ENCODE data around the gene CD200R1. TPM values are rescaled to one million over a fixed set of nuclear protein-coding genes. Genes with fewer than 3 reads are reported as not detected.
A peak's percentile ranks its signal among the peaks of the same experiment; 100 is the strongest.

CD200R1 gene
- polyA plus RNA-seq, 4 donors: 0.27 to 1.3 (median 0.48) TPM; not detected in 1

GRCh38 chr3:112982710-112983109 is 7.8 kb upstream of the CD200R1 start:
- 17 to 21% (median 18%) methylated on average over 1 of the region's 1 CpG for WGBS, 3 donors

DNA sequence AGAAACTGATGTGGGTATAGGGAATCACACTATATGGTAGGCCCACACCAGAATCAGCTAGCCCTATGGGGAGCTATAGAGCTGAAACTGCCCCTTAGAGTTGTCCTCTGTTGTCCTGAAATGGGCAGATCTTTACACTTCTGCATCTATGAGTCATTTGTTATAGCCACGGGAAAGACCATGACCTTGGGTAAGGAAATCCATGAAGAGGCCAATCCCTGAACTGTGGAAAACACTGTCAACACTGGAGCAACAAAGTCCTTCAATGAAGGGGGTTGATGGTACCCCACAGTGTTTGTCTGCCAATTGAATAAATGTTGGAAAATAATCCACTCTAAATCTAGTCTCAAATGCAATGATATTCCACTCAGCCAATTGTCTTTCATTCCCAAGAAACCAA is 5.2 kb upstream of the CD200R1 start:
- WGBS, 3 donors: 0 to 28% (median 25%) methylated on average over 1 of the region's 1 CpG

More at GRCh38 chr3:112982710-112983109, 7.8 kb upstream of the CD200R1 start:
- Histone ChIP-seq H3K27me3 (ENCODE audit: control insufficient read depth in 3 of 3, insufficient read depth in 3 of 3, low read length in 3 of 3) (no peaks in the 10 kb centered on the region), H3K9me3 (ENCODE audit: control insufficient read depth in 2 of 2, insufficient read depth in 1 of 2, low read depth in 1 of 2, low read length in 1 of 2) (no peaks in the 10 kb centered on the region), H3K27ac (ENCODE audit: low read depth in 1 of 3, low read length in 2 of 3) (no peak overlapping the region), H3K4me1 (ENCODE audit: control insufficient read depth in 3 of 3, insufficient read depth in 2 of 3, low read depth in 1 of 3, low read length in 2 of 3) (peaks cover 0 to 2% (median 0%) of the 10 kb centered on the region in 3 donors), H3K36me3 (ENCODE audit: control insufficient read depth in 3 of 3, insufficient read depth in 2 of 3, low read depth in 1 of 3, low read length in 3 of 3) (no peaks in the 10 kb centered on the region), H3K4me3 (ENCODE audit: low read depth in 1 of 3, low read length in 3 of 3) (no peak overlapping the region)
- DNase-seq: no peak
- no peak for FAIRE-seq

GRCh38 chr3:112979244-112979832 is 4.4 kb upstream of the CD200R1 start:
- 77 to 86% (median 81%) methylated on average over 1 of the region's 1 CpG for WGBS, 3 donors
- no peaks in the 10 kb centered on the region for H3K4me1 ChIP-seq (ENCODE audit: control insufficient read depth in 3 of 3, insufficient read depth in 2 of 3, low read depth in 1 of 3, low read length in 2 of 3)
- no peak overlapping the region for H3K4me3 ChIP-seq (ENCODE audit: low read depth in 1 of 3, low read length in 3 of 3)
- no peaks in the 10 kb centered on the region for H3K36me3 ChIP-seq (ENCODE audit: control insufficient read depth in 3 of 3, insufficient read depth in 2 of 3, low read depth in 1 of 3, low read length in 3 of 3)
- no peaks in the 10 kb centered on the region for H3K27me3 ChIP-seq (ENCODE audit: control insufficient read depth in 3 of 3, insufficient read depth in 3 of 3, low read length in 3 of 3)
- H3K27ac ChIP-seq (ENCODE audit: low read depth in 1 of 3, low read length in 2 of 3): no peak overlapping the region
- peak; percentile 49 for FAIRE-seq
- DNase-seq: peak; percentile 36 to 45
- no peaks in the 10 kb centered on the region for H3K9me3 ChIP-seq (ENCODE audit: control insufficient read depth in 2 of 2, insufficient read depth in 1 of 2, low read depth in 1 of 2, low read length in 1 of 2)

More for the DNA sequence above, 5.2 kb upstream of the CD200R1 start:
- Histone ChIP-seq H3K9me3 (ENCODE audit: control insufficient read depth in 2 of 2, insufficient read depth in 1 of 2, low read depth in 1 of 2, low read length in 1 of 2) (no peaks in the 10 kb centered on the region), H3K4me3 (ENCODE audit: low read depth in 1 of 3, low read length in 3 of 3) (no peak overlapping the region), H3K27ac (ENCODE audit: low read depth in 1 of 3, low read length in 2 of 3) (no peak overlapping the region), H3K27me3 (ENCODE audit: control insufficient read depth in 3 of 3, insufficient read depth in 3 of 3, low read length in 3 of 3) (no peaks in the 10 kb centered on the region), H3K4me1 (ENCODE audit: control insufficient read depth in 3 of 3, insufficient read depth in 2 of 3, low read depth in 1 of 3, low read length in 2 of 3) (no peaks in the 10 kb centered on the region), H3K36me3 (ENCODE audit: control insufficient read depth in 3 of 3, insufficient read depth in 2 of 3, low read depth in 1 of 3, low read length in 3 of 3) (no peaks in the 10 kb centered on the region)
- no peak for FAIRE-seq
- DNase-seq: no peak

GRCh38 chr3:112976953-112977352 is 2.0 kb upstream of the CD200R1 start:
- no peaks in the 10 kb centered on the region for H3K9me3 ChIP-seq (ENCODE audit: control insufficient read depth in 2 of 2, insufficient read depth in 1 of 2, low read depth in 1 of 2, low read length in 1 of 2)
- H3K36me3 ChIP-seq (ENCODE audit: control insufficient read depth in 3 of 3, insufficient read depth in 2 of 3, low read depth in 1 of 3, low read length in 3 of 3): no peaks in the 10 kb centered on the region
- 66 to 83% (median 72%) methylated on average over 2 of the region's 2 CpGs for WGBS, 3 donors
- no peak for DNase-seq
- H3K27me3 ChIP-seq (ENCODE audit: control insufficient read depth in 3 of 3, insufficient read depth in 3 of 3, low read length in 3 of 3): no peaks in the 10 kb centered on the region
- FAIRE-seq: no peak
- H3K4me3 ChIP-seq (ENCODE audit: low read depth in 1 of 3, low read length in 3 of 3): no peak overlapping the region
- no peak overlapping the region for H3K27ac ChIP-seq (ENCODE audit: low read depth in 1 of 3, low read length in 2 of 3)
- no peaks in the 10 kb centered on the region for H3K4me1 ChIP-seq (ENCODE audit: control insufficient read depth in 3 of 3, insufficient read depth in 2 of 3, low read depth in 1 of 3, low read length in 2 of 3)

DNA sequence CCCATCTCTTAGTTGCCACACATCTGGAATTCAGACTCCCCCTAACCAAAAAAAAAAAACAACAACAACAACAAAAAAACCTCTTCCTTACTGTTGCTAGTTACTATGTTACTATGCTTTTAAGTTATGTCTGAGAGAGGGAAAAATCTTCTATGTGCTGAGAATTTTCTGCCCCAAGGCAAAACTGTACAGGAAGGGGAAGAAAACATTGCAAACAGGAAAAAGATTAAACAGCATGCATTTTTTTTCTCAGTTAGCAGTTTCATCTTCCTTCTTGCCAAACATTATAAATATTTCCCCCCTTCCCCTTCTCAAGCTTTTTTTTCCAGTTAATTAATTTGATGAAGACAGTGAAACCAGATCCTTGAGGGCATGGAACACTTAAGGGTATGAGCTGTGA is 1.1 kb upstream of the CD200R1 start:
- Histone ChIP-seq H3K4me3 (ENCODE audit: low read depth in 1 of 3, low read length in 3 of 3) (no peak overlapping the region), H3K36me3 (ENCODE audit: control insufficient read depth in 3 of 3, insufficient read depth in 2 of 3, low read depth in 1 of 3, low read length in 3 of 3) (no peaks in the 10 kb centered on the region), H3K9me3 (ENCODE audit: control insufficient read depth in 2 of 2, insufficient read depth in 1 of 2, low read depth in 1 of 2, low read length in 1 of 2) (no peaks in the 10 kb centered on the region), H3K27ac (ENCODE audit: low read depth in 1 of 3, low read length in 2 of 3) (peak overlapping the region in 1 of 3 donors; percentile 4), H3K27me3 (ENCODE audit: control insufficient read depth in 3 of 3, insufficient read depth in 3 of 3, low read length in 3 of 3) (no peaks in the 10 kb centered on the region), H3K4me1 (ENCODE audit: control insufficient read depth in 3 of 3, insufficient read depth in 2 of 3, low read depth in 1 of 3, low read length in 2 of 3) (no peaks in the 10 kb centered on the region)
- DNase-seq (no peak), FAIRE-seq (no peak)

DNA sequence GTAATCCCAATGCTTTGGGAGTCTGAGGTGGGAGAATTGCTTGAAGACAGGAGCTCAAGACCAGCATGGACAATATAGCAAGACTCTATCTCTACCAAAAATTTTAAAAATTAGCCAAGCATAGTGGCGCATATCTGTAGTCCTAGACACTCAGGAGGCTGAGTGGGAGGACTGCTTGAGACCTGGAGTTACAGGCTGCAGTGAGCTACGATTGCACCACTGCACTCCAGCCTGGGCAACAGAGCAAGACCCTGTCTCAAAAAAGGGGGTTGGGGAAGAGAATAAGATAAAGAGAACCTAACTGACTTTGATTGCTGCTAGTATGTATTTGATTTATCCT is 755 bp downstream of the CD200R1 start:
- WGBS, 3 donors: 56 to 72% (median 63%) methylated on average over 2 of the region's 2 CpGs
- Histone ChIP-seq H3K27ac (ENCODE audit: low read depth in 1 of 3, low read length in 2 of 3) (peak overlapping the region in 2 of 3 donors; percentile 20 to 72), H3K9me3 (ENCODE audit: control insufficient read depth in 2 of 2, insufficient read depth in 1 of 2, low read depth in 1 of 2, low read length in 1 of 2) (no peaks in the 10 kb centered on the region), H3K4me1 (ENCODE audit: control insufficient read depth in 3 of 3, insufficient read depth in 2 of 3, low read depth in 1 of 3, low read length in 2 of 3) (no peaks in the 10 kb centered on the region), H3K36me3 (ENCODE audit: control insufficient read depth in 3 of 3, insufficient read depth in 2 of 3, low read depth in 1 of 3, low read length in 3 of 3) (no peaks in the 10 kb centered on the region), H3K4me3 (ENCODE audit: low read depth in 1 of 3, low read length in 3 of 3) (peak overlapping the region in 1 of 3 donors; percentile 23), H3K27me3 (ENCODE audit: control insufficient read depth in 3 of 3, insufficient read depth in 3 of 3, low read length in 3 of 3) (no peaks in the 10 kb centered on the region)
- FAIRE-seq: no peak
- DNase-seq: no peak

GRCh38 chr3:112973325-112974177 is 1.4 kb downstream of the CD200R1 start:
- peak overlapping the region in 2 of 3 donors; percentile 20 to 72 for H3K27ac ChIP-seq (ENCODE audit: low read depth in 1 of 3, low read length in 2 of 3)
- no peaks in the 10 kb centered on the region for H3K27me3 ChIP-seq (ENCODE audit: control insufficient read depth in 3 of 3, insufficient read depth in 3 of 3, low read length in 3 of 3)
- 25 to 50% (median 33%) methylated on average over 5 of the region's 5 CpGs for WGBS, 3 donors
- peak overlapping the region in 1 of 3 donors; percentile 23 for H3K4me3 ChIP-seq (ENCODE audit: low read depth in 1 of 3, low read length in 3 of 3)
- no peaks in the 10 kb centered on the region for H3K9me3 ChIP-seq (ENCODE audit: control insufficient read depth in 2 of 2, insufficient read depth in 1 of 2, low read depth in 1 of 2, low read length in 1 of 2)
- FAIRE-seq: no peak
- DNase-seq: peak in 1 of 2 donors; percentile 25
- no peaks in the 10 kb centered on the region for H3K36me3 ChIP-seq (ENCODE audit: control insufficient read depth in 3 of 3, insufficient read depth in 2 of 3, low read depth in 1 of 3, low read length in 3 of 3)
- H3K4me1 ChIP-seq (ENCODE audit: control insufficient read depth in 3 of 3, insufficient read depth in 2 of 3, low read depth in 1 of 3, low read length in 2 of 3): no peaks in the 10 kb centered on the region

DNA sequence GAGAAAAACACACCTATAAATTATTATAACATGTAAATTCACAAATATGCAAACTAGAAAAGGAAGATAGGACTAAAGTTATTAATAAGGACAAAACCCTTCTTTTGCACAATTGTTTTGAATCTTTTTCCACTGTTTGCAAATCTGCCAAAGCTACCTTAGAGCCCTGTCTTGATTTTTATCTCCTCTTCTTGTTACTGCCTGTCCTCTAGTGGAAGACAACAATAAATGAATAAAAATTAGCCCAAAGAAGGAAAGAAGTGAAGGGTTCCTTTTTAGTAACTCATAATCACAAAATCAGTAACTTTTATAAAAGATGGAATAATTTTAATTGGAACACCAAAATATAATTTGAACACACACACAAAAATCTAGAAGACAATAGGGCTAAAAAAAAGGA is 2.7 kb downstream of the CD200R1 start:
- no peak overlapping the region for H3K4me3 ChIP-seq (ENCODE audit: low read depth in 1 of 3, low read length in 3 of 3)
- H3K4me1 ChIP-seq (ENCODE audit: control insufficient read depth in 3 of 3, insufficient read depth in 2 of 3, low read depth in 1 of 3, low read length in 2 of 3): no peaks in the 10 kb centered on the region
- DNase-seq (no peak), FAIRE-seq (no peak)
- H3K9me3 ChIP-seq (ENCODE audit: control insufficient read depth in 2 of 2, insufficient read depth in 1 of 2, low read depth in 1 of 2, low read length in 1 of 2): no peaks in the 10 kb centered on the region
- H3K27me3 ChIP-seq (ENCODE audit: control insufficient read depth in 3 of 3, insufficient read depth in 3 of 3, low read length in 3 of 3): no peaks in the 10 kb centered on the region
- no peaks in the 10 kb centered on the region for H3K36me3 ChIP-seq (ENCODE audit: control insufficient read depth in 3 of 3, insufficient read depth in 2 of 3, low read depth in 1 of 3, low read length in 3 of 3)
- H3K27ac ChIP-seq (ENCODE audit: low read depth in 1 of 3, low read length in 2 of 3): no peak overlapping the region

Measured in small intestine (tissue), 7 donors.